Type B pancreatic cell (in vitro differentiated cells): ENCODE results near the gene NTM. TPM values are rescaled to one million over a fixed set of nuclear protein-coding genes. Genes with fewer than 3 reads are reported as not detected.

Source experiments
- DNase-seq: peaks from one replicate; pipeline ENCODE4 v3.0.0; 2021; ENCODE audit warnings: mixed read lengths; ENCODE audit not compliant: unreplicated experiment; ENCODE audit errors: extremely low spot score
- H3K27ac Mint-ChIP-seq: 2 replicates; pipeline ENCODE4 v1.8.0; 2021; ENCODE audit warnings: mild to moderate bottlenecking, mixed read lengths
- H3K27me3 Mint-ChIP-seq: 2 replicates; pipeline ENCODE4 v1.8.0; 2021; ENCODE audit warnings: mixed read lengths
- H3K36me3 Mint-ChIP-seq: 2 replicates; pipeline ENCODE4 v1.8.0; 2021; ENCODE audit warnings: mixed read lengths
- H3K4me1 Mint-ChIP-seq: one replicate; pipeline ENCODE4 v1.8.0; 2021; ENCODE audit warnings: mixed read lengths; ENCODE audit not compliant: unreplicated experiment
- H3K4me3 Mint-ChIP-seq: 2 replicates; pipeline ENCODE4 v1.8.0; 2021; ENCODE audit warnings: mild to moderate bottlenecking, mixed read lengths
- H3K9me3 Mint-ChIP-seq: 2 replicates; pipeline ENCODE4 v1.8.0; 2021; ENCODE audit warnings: mixed read lengths
- total RNA-seq: library from RNA; stranded (reverse); gene quantifications from 2 replicates; pipeline ENCODE4 v1.2.1, GENCODE V29; 2021; ENCODE audit warnings: low replicate concordance
- TF ChIP-seq, protein P1 (sequence below): fragments of 200-600 bp; sonication (generic); conservative IDR thresholded peaks from 2 replicates; pipeline ENCODE4 v1.5.0; 2021; ENCODE audit warnings: antibody characterized with exemption, mild to moderate bottlenecking

The NTM gene
- total RNA-seq, 1 donor from 2014 or later = 19.2 TPM

DNA sequence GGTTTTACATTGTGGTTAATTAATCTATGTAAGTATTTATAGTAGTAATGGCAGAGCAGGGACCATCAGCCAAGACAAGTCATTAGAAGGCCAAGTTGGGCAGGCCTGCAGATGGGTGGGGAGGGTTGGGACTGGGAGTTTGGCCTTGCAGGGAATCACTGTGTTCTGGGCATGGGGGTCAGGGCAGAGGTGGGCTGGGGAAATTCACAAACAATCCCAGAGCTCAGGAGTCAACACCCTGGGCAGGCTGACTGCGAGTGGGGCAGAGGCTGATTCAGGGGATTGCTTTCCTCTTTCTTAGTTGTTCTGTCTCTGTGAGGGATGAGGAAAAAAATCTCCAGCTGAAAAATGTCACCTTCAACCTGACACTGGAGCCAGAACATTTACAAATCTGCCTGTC, 322.5 kb downstream of the NTM start:
- DNase-seq = no peak
- Mint-ChIP-seq H3K27ac (no peak overlapping the region), H3K36me3 (no peaks in the 10 kb centered on the region), H3K4me1 (peaks cover 15% of the 10 kb centered on the region), H3K4me3 (no peak overlapping the region), H3K27me3 (peaks cover 83% of the 10 kb centered on the region), H3K9me3 (no peaks in the 10 kb centered on the region)
- TF ChIP-seq, protein P1, sequence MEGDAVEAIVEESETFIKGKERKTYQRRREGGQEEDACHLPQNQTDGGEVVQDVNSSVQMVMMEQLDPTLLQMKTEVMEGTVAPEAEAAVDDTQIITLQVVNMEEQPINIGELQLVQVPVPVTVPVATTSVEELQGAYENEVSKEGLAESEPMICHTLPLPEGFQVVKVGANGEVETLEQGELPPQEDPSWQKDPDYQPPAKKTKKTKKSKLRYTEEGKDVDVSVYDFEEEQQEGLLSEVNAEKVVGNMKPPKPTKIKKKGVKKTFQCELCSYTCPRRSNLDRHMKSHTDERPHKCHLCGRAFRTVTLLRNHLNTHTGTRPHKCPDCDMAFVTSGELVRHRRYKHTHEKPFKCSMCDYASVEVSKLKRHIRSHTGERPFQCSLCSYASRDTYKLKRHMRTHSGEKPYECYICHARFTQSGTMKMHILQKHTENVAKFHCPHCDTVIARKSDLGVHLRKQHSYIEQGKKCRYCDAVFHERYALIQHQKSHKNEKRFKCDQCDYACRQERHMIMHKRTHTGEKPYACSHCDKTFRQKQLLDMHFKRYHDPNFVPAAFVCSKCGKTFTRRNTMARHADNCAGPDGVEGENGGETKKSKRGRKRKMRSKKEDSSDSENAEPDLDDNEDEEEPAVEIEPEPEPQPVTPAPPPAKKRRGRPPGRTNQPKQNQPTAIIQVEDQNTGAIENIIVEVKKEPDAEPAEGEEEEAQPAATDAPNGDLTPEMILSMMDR = no peak

DNA sequence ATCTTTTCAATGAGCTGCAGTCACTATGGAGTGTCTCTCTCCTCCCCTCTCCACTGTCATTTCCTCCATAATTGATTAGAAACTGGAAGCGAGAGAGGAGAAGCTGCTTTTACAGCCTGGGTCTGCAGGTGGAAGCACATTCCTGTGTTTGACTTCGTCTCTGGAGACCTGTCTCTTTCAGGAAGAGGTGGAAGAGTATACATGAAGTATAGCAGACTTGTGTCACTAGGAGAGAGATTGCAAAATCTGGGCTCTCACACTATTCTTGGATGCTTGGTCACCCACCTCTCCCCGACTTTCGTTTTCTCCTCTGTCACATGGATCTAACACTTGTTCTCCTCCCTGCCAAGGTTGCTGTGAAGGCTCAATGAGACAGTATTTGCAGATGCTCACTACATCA, 323.3 kb downstream of the NTM start:
- TF ChIP-seq, protein P1 = peak; percentile 17
- DNase-seq = no peak
- peak overlapping the region; percentile 26 for H3K27ac Mint-ChIP-seq
- peaks cover 84% of the 10 kb centered on the region for H3K27me3 Mint-ChIP-seq
- H3K4me3 Mint-ChIP-seq = peak overlapping the region; percentile 11
- no peaks in the 10 kb centered on the region for H3K36me3 Mint-ChIP-seq
- H3K4me1 Mint-ChIP-seq = peaks cover 15% of the 10 kb centered on the region
- H3K9me3 Mint-ChIP-seq = no peaks in the 10 kb centered on the region

DNA sequence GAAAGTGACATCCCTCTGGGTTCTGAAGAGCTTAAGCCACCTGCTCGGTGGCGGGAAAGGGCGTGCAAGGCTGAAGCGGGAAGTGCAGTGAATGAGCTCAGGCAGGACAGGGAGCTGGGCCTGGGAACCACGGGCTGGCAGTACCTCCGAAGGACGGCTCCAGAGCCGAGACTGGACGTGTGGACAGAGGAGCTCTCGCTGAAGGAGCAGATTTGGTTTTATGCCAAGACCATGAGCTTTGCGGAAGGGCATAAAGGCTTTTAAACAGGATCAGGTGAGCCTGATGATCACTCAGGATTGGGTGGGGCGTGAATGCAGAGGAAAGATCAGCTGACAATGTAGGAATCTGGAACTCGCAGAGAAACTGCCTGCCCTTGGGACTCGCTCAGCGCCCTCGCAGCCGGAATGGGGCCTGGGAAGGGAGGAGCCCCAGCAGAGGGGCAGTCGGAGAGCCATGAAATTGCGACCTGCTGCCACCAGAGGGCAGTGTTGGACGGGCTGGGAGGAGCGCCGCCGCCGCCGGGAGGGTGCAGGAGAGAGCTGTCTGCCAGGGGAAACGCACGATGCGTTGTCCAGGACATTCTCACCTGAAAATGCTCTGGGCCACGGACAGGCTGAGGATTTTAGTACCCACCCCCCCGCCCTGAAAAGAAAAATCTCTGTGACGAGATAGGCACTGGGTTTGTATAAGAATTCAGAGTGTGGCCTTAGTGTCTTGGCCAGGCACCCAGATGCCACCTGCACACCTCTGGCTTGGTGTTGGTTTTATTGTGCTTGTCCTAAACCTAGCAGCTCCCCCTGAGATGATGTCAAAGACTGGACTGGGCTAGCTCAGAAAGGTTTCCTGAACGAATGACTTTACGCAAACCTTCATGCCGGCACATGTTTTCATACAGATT, 324.4 kb downstream of the NTM start:
- DNase-seq = peak; percentile 91
- H3K9me3 Mint-ChIP-seq = no peaks in the 10 kb centered on the region
- H3K4me1 Mint-ChIP-seq = peaks cover 15% of the 10 kb centered on the region
- peaks cover 85% of the 10 kb centered on the region for H3K27me3 Mint-ChIP-seq
- TF ChIP-seq, protein P1 = peak; percentile 99
- no peak overlapping the region for H3K27ac Mint-ChIP-seq
- H3K36me3 Mint-ChIP-seq = no peaks in the 10 kb centered on the region
- peak overlapping the region; percentile 48 for H3K4me3 Mint-ChIP-seq

DNA sequence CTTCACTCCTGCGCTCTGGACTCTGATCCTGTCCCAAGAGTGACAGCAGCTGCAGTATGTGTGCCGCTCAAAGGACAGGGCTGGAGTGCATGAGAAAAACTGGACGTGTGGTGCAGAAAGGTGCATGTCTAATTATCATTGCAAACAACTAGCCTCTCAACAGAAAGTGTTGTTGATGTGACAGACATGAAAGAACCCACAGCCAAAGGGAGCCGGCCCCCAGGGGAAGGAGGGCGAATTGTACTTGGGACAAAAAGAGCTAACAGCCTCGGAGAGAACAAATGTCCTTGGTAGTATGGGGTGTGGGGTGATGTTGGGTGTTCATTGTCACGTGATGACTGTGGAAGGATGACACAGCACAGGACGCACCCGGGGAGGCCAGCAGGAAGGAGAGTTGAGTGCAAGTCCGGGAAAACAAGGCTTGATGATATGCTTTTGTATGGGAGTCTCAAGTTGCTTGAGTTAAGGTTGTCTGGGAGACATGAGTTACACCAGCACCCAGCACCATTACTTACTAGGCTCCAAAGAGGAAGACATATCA, 325.5 kb downstream of the NTM start:
- Mint-ChIP-seq H3K27me3 (peaks cover 86% of the 10 kb centered on the region), H3K4me3 (no peak overlapping the region), H3K9me3 (no peaks in the 10 kb centered on the region), H3K4me1 (peaks cover 15% of the 10 kb centered on the region), H3K27ac (no peak overlapping the region), H3K36me3 (no peaks in the 10 kb centered on the region)
- TF ChIP-seq, protein P1 = no peak
- no peak for DNase-seq

DNA sequence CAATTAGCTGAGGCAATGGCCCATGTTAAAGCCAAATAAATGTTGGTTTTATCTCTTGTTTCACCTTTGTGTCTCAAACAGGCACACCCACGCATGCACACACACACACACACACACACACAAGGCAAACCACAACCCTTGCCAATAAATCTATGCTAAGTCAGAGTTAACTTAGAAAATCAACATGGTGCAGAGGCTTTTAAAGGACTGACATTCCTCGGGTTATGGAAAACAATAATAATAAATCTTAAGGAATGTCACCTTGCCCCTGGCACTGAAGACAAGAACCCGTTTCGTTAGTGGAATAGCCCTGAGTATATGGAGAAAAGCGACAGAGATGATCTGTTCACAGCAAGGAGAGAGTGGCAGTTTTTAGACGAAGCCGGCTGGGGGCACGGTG, 326.3 kb downstream of the NTM start:
- DNase-seq = no peak
- no peaks in the 10 kb centered on the region for H3K9me3 Mint-ChIP-seq
- peaks cover 87% of the 10 kb centered on the region for H3K27me3 Mint-ChIP-seq
- no peaks in the 10 kb centered on the region for H3K36me3 Mint-ChIP-seq
- H3K4me1 Mint-ChIP-seq = peaks cover 15% of the 10 kb centered on the region
- TF ChIP-seq, protein P1 = no peak
- H3K27ac Mint-ChIP-seq = peak overlapping the region; percentile 34
- H3K4me3 Mint-ChIP-seq = no peak overlapping the region
